ENCODE data around the gene QRICH1.

QRICH1 gene

GRCh38 chr3:48989126-48989795 lies 104.6 kb downstream of the QRICH1 start:
- Histone ChIP-seq H4K8ac (ENCODE audit: low read length) (peak overlapping the region; percentile 59), H3K23ac (ENCODE audit: low read length in 2 of 2) (no peak overlapping the region), H3K4me2 (ENCODE audit: low read length, poor library complexity, severe bottlenecking) (peak overlapping the region; percentile 97), H3K4me1 (ENCODE audit: control insufficient read depth, insufficient read depth, low read depth, low read length) (peaks cover 27% of the 10 kb centered on the region), H3K9ac (ENCODE audit: low read length) (peak overlapping the region; percentile 98), H3K9me3 (ENCODE audit: control insufficient read depth, low read length) (no peaks in the 10 kb centered on the region), H3K27me3 (ENCODE audit: control insufficient read depth in 1 of 2, insufficient read depth in 1 of 2, low read length in 2 of 2) (no peaks in the 10 kb centered on the region), H2BK12ac (ENCODE audit: low read length in 2 of 2) (peak overlapping the region in 1 of 2 experiments; percentile 40), H2AK5ac (ENCODE audit: low read length, severe bottlenecking) (peak overlapping the region; percentile 93), H3K4ac (ENCODE audit: low read depth in 1 of 2, low read length in 2 of 2) (peak overlapping the region in 1 of 2 experiments; percentile 42), H3K18ac (ENCODE audit: low read depth in 1 of 2, low read length in 2 of 2) (peak overlapping the region; percentile 15 to 40), H3K27ac (ENCODE audit: low read length, poor library complexity, severe bottlenecking) (peak overlapping the region; percentile 95), H3K14ac (ENCODE audit: low read length in 2 of 2) (no peak overlapping the region), H3K4me3 (ENCODE audit: insufficient read depth in 1 of 2, low read depth in 1 of 2, low read length in 2 of 2) (peak overlapping the region; percentile 87 to 92), H2BK5ac (ENCODE audit: low read depth, low read length, poor library complexity, severe bottlenecking) (peak overlapping the region; percentile 9), H3K79me1 (replicated peaks; ENCODE audit: low read length, poor library complexity, severe bottlenecking) (peaks cover 31% of the 10 kb centered on the region), H2BK120ac (ENCODE audit: low read depth, low read length) (no peak overlapping the region), H4K91ac (ENCODE audit: low read length) (peak overlapping the region; percentile 25), H2BK15ac (ENCODE audit: low read depth, poor library complexity, severe bottlenecking) (peak overlapping the region; percentile 8), H3K36me3 (ENCODE audit: control insufficient read depth in 1 of 2, insufficient read depth in 2 of 2, low read depth in 1 of 2, low read length in 2 of 2) (peaks cover 27 to 29% of the 10 kb centered on the region in 2 experiments), H2AFZ (ENCODE audit: low read depth, low read length) (peak overlapping the region; percentile 59)
- WGBS, result 9% methylated on average over 21 of the region's 21 CpGs
- peak; percentile 95 for DNase-seq

- Histone ChIP-seq H2BK120ac (ENCODE audit: low read depth, low read length) (no peak overlapping the region), H3K27me3 (ENCODE audit: control insufficient read depth in 1 of 2, insufficient read depth in 1 of 2, low read length in 2 of 2) (no peaks in the 10 kb centered on the region), H3K18ac (ENCODE audit: low read depth in 1 of 2, low read length in 2 of 2) (no peak overlapping the region), H3K27ac (ENCODE audit: low read length, poor library complexity, severe bottlenecking) (no peak overlapping the region), H3K9ac (ENCODE audit: low read length) (no peak overlapping the region), H3K23ac (ENCODE audit: low read length in 2 of 2) (no peak overlapping the region), H3K4me1 (ENCODE audit: control insufficient read depth, insufficient read depth, low read depth, low read length) (peaks cover 21% of the 10 kb centered on the region), H2AFZ (ENCODE audit: low read depth, low read length) (no peak overlapping the region), H3K4me2 (ENCODE audit: low read length, poor library complexity, severe bottlenecking) (no peak overlapping the region), H2BK15ac (ENCODE audit: low read depth, poor library complexity, severe bottlenecking) (no peak overlapping the region), H4K8ac (ENCODE audit: low read length) (no peak overlapping the region), H2BK12ac (ENCODE audit: low read length in 2 of 2) (no peak overlapping the region), H3K79me1 (replicated peaks; ENCODE audit: low read length, poor library complexity, severe bottlenecking) (peaks cover 30% of the 10 kb centered on the region), H2BK5ac (ENCODE audit: low read depth, low read length, poor library complexity, severe bottlenecking) (no peak overlapping the region), H4K91ac (ENCODE audit: low read length) (no peak overlapping the region), H3K14ac (ENCODE audit: low read length in 2 of 2) (no peak overlapping the region), H2AK5ac (ENCODE audit: low read length, severe bottlenecking) (peak overlapping the region; percentile 35), H3K36me3 (ENCODE audit: control insufficient read depth in 1 of 2, insufficient read depth in 2 of 2, low read depth in 1 of 2, low read length in 2 of 2) (peaks cover 47 to 59% of the 10 kb centered on the region in 2 experiments), H3K4me3 (ENCODE audit: insufficient read depth in 1 of 2, low read depth in 1 of 2, low read length in 2 of 2) (no peak overlapping the region), H3K4ac (ENCODE audit: low read depth in 1 of 2, low read length in 2 of 2) (no peak overlapping the region), H3K9me3 (ENCODE audit: control insufficient read depth, low read length) (no peaks in the 10 kb centered on the region)
- DNase-seq, result no peak
- 96% methylated on average over 7 of the region's 7 CpGs for WGBS
Observed at GRCh38 chr3:48985831-48986376, 108.0 kb downstream of the QRICH1 start.

GRCh38 chr3:48984663-48985062 lies 109.2 kb downstream of the QRICH1 start:
- Histone ChIP-seq H3K27me3 (ENCODE audit: control insufficient read depth in 1 of 2, insufficient read depth in 1 of 2, low read length in 2 of 2) (no peaks in the 10 kb centered on the region), H2AK5ac (ENCODE audit: low read length, severe bottlenecking) (no peak overlapping the region), H3K4ac (ENCODE audit: low read depth in 1 of 2, low read length in 2 of 2) (no peak overlapping the region), H3K23ac (ENCODE audit: low read length in 2 of 2) (no peak overlapping the region), H2BK120ac (ENCODE audit: low read depth, low read length) (no peak overlapping the region), H3K4me1 (ENCODE audit: control insufficient read depth, insufficient read depth, low read depth, low read length) (peaks cover 12% of the 10 kb centered on the region), H3K9me3 (ENCODE audit: control insufficient read depth, low read length) (no peaks in the 10 kb centered on the region), H4K91ac (ENCODE audit: low read length) (no peak overlapping the region), H2BK5ac (ENCODE audit: low read depth, low read length, poor library complexity, severe bottlenecking) (no peak overlapping the region), H3K9ac (ENCODE audit: low read length) (no peak overlapping the region), H3K36me3 (ENCODE audit: control insufficient read depth in 1 of 2, insufficient read depth in 2 of 2, low read depth in 1 of 2, low read length in 2 of 2) (peaks cover 55 to 70% of the 10 kb centered on the region in 2 experiments), H3K14ac (ENCODE audit: low read length in 2 of 2) (no peak overlapping the region), H3K27ac (ENCODE audit: low read length, poor library complexity, severe bottlenecking) (peak overlapping the region; percentile 40), H2AFZ (ENCODE audit: low read depth, low read length) (no peak overlapping the region), H2BK15ac (ENCODE audit: low read depth, poor library complexity, severe bottlenecking) (no peak overlapping the region), H4K8ac (ENCODE audit: low read length) (no peak overlapping the region), H2BK12ac (ENCODE audit: low read length in 2 of 2) (no peak overlapping the region), H3K4me3 (ENCODE audit: insufficient read depth in 1 of 2, low read depth in 1 of 2, low read length in 2 of 2) (no peak overlapping the region), H3K18ac (ENCODE audit: low read depth in 1 of 2, low read length in 2 of 2) (no peak overlapping the region), H3K4me2 (ENCODE audit: low read length, poor library complexity, severe bottlenecking) (no peak overlapping the region), H3K79me1 (replicated peaks; ENCODE audit: low read length, poor library complexity, severe bottlenecking) (peaks cover 31% of the 10 kb centered on the region)
- no peak for DNase-seq

GRCh38 chr3:48983096-48983495 lies 110.8 kb downstream of the QRICH1 start:
- no peak overlapping the region for H4K91ac ChIP-seq (ENCODE audit: low read length)
- H3K14ac ChIP-seq (ENCODE audit: low read length in 2 of 2), result no peak overlapping the region
- no peak overlapping the region for H2BK15ac ChIP-seq (ENCODE audit: low read depth, poor library complexity, severe bottlenecking)
- 96% methylated on average over 4 of the region's 4 CpGs for WGBS
- H3K18ac ChIP-seq (ENCODE audit: low read depth in 1 of 2, low read length in 2 of 2), result no peak overlapping the region
- H3K4ac ChIP-seq (ENCODE audit: low read depth in 1 of 2, low read length in 2 of 2), result no peak overlapping the region
- H3K79me1 ChIP-seq (replicated peaks; ENCODE audit: low read length, poor library complexity, severe bottlenecking), result peaks cover 33% of the 10 kb centered on the region
- H2BK12ac ChIP-seq (ENCODE audit: low read length in 2 of 2), result no peak overlapping the region
- H3K9me3 ChIP-seq (ENCODE audit: control insufficient read depth, low read length), result no peaks in the 10 kb centered on the region
- peaks cover 69 to 81% of the 10 kb centered on the region in 2 experiments for H3K36me3 ChIP-seq (ENCODE audit: control insufficient read depth in 1 of 2, insufficient read depth in 2 of 2, low read depth in 1 of 2, low read length in 2 of 2)
- no peak for DNase-seq
- no peak overlapping the region for H2AK5ac ChIP-seq (ENCODE audit: low read length, severe bottlenecking)
- H3K23ac ChIP-seq (ENCODE audit: low read length in 2 of 2), result no peak overlapping the region
- no peak overlapping the region for H2AFZ ChIP-seq (ENCODE audit: low read depth, low read length)
- H2BK5ac ChIP-seq (ENCODE audit: low read depth, low read length, poor library complexity, severe bottlenecking), result no peak overlapping the region
- no peak overlapping the region for H3K27ac ChIP-seq (ENCODE audit: low read length, poor library complexity, severe bottlenecking)
- no peak overlapping the region for H3K9ac ChIP-seq (ENCODE audit: low read length)
- no peak overlapping the region for H3K4me3 ChIP-seq (ENCODE audit: insufficient read depth in 1 of 2, low read depth in 1 of 2, low read length in 2 of 2)
- no peak overlapping the region for H2BK120ac ChIP-seq (ENCODE audit: low read depth, low read length)
- H3K27me3 ChIP-seq (ENCODE audit: control insufficient read depth in 1 of 2, insufficient read depth in 1 of 2, low read length in 2 of 2), result no peaks in the 10 kb centered on the region
- H4K8ac ChIP-seq (ENCODE audit: low read length), result peak overlapping the region; percentile 19
- H3K4me2 ChIP-seq (ENCODE audit: low read length, poor library complexity, severe bottlenecking), result no peak overlapping the region
- H3K4me1 ChIP-seq (ENCODE audit: control insufficient read depth, insufficient read depth, low read depth, low read length), result peaks cover 8% of the 10 kb centered on the region

Data from mesenchymal stem cell (in vitro differentiated cells and primary cell).